HCT116 (cell line): Measurements from ENCODE around the gene NOTCH4.

Experiments
- CTCF ChIP-seq, 3 experiments: fragments of 200-600 bp in 1 of 3; sonication (generic) in 1 of 3; IDR thresholded peaks in 2 of 3; conservative IDR thresholded peaks in 1 of 3; 2 replicates each; pipeline ENCODE4 v1.5.1; 2012 to 2017; ENCODE audit warnings: low read depth in 2 of 3, low read length in 2 of 3, antibody characterized with exemption in 1 of 3, borderline replicate concordance in 1 of 3, control low read depth in 1 of 3, mild to moderate bottlenecking in 1 of 3, mixed read lengths in 1 of 3, mixed run types in 1 of 3, moderate library complexity in 1 of 3; ENCODE audit not compliant: insufficient read depth in 1 of 3
- POLR2A ChIP-seq: IDR thresholded peaks from 2 replicates; pipeline ENCODE4 v1.7.0; 2011; ENCODE audit warnings: borderline replicate concordance; ENCODE audit not compliant: insufficient read depth, insufficient read length; ENCODE audit errors: extremely low read depth

GRCh38 chr6:32147401-32148132, 76.3 kb downstream of the NOTCH4 start:
- TF ChIP-seq POLR2A (no peak), CTCF (IDR thresholded peaks at IDR 0.05 in 2 of 3, conservative IDR thresholded peaks at IDR 0.05 in 1 of 3; ENCODE audit: borderline replicate concordance in 1 of 3, insufficient read depth in 1 of 3, low read depth in 2 of 3, low read length in 2 of 3) (no peak)
